HG03442 (cell line): Measurements from ENCODE around the gene RPLP2.

Experiments used
- ATAC-seq: cut with Tn5 transposase; IDR thresholded peaks from one replicate; pipeline ENCODE4 v1.9.1; 2021; ENCODE audit warnings: mild to moderate bottlenecking, moderate library complexity; ENCODE audit not compliant: unreplicated experiment

RPLP2 gene

DNA sequence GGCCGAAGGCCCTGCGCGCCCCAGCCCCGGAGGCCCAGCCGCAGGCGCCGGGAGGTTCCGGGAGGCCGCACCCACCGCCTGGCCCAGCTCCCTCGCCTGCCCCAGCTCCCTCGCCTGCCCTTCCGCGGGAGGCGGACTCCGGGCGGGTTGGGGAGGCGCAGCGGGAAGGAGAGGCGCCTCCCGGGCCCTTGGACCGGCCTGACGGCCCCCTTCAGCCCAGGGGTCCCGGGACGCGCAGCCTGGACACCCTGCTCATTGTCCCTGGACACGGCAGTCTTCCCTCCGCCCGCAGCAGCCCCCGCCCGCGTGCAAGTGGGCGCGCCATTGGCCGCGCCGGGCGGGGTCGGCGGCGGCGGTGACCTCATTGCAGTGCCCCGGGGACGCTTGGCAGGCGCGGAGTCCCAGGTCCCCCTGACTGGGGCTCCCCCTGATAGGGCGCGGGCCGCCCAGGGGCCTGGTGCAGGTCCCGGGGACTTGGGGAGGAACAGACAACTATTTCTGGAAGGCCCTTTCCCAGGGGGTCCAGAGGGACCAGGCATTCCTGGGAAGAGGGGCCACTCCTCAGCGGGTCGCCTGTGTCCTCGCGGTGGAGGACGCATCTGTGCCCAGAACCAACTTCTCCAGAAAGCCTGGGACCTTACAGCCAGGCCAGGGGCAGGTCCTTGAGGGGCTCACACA, 23.5 kb downstream of the RPLP2 start:
- ATAC-seq = peak; percentile 18

DNA sequence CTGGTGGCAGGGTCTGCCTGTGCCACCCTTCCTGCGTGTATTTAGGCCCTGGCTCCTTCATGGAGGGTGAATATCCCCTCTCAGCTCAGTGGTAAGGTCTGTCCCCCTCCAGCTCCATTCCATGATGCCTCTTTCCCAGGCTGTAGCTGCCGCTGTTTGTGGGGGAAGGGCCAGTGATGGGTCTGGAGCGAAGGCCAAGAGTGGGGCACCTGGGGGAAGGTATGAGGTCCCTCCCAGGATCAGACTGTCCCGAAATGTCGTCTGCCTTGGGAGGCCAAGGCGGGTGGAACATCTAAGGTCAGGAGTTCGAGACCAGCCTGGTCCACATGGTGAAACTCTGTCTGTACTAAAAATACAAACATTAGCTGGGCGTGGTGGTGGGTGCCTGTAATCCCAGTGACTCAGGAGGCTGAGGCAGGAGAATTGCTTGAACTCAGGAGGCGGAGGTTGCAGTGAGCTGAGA, 24.1 kb downstream of the RPLP2 start:
- ATAC-seq = no peak

DNA sequence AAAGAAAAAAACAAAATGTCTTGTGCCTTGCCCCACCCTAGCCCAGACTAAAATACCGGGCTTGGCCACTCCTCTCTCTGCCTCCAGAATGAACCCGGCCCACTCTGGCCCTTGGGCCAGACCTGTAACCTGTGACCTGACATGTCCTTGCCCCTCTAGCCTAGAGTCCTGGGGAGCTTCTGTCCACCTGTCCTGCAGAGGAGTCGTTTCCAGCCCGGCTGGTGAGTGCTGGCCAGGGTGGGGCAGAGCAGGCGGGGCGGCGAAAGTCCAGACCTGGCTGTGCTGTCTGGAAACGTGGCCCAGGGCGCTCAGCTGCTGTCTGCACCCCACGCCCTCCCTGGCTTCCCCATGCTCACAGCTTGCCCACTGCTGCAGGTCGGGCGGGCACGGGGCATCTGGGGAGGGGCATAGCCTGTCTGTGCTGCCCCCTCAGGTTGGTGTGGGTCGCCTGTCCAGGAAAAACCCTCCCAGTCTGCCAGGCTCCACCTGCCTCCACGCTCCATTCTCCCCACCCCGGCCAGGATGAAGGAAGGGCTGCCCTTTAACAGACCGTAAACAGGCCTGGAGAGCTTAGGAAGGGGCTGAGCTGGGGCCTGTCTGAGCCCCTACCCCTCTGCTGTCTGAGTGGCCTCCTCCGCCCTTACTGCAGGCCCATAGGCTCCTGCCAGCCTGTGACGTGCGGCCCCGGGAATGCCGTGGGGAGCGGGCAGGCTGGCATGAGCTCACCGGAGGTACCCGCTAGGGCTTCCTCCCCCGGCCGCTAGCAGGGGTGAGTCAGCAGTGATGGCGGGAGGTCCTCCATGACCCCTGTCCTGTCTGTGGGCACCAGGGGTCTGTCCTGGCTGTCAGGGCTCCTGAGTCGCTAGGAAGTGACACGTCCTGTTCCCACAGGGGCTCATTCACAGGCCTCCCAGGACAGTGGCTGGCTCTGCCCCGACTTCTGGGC, 24.9 kb downstream of the RPLP2 start:
- ATAC-seq = no peak

DNA sequence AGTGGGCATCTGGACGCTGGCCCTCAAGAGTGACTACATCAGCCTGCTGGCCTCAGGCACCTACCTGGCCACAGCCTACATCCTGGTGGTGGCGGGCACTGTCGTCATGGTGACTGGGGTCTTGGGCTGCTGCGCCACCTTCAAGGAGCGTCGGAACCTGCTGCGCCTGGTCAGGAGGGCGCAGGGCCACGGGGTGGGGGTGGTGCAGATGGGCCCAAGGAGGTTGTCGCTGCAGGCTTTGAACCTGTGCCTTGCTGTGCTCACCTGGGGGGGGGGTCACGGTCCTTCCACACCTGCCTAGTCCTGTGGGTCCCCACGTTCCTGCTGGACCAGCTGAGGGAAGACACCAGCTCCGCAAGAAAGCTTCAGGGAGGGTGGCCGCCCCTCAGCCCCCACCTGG, 26.5 kb downstream of the RPLP2 start:
- no peak for ATAC-seq

DNA sequence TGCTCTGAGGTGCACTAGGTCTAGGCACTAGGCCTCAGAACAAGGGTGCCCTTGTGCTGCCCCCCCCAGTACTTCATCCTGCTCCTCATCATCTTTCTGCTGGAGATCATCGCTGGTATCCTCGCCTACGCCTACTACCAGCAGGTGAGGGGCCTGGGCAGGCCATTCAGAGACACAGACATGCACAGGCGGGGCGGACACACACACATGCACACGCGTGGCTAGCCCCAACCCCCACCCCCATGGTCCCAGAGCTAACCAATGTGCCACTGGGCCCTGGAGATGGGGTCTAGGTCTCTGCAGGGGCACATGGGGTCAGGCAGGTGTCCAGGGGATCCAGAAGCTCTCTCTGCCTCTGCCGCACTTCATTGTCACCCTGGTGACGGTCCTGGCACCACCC, 26.9 kb downstream of the RPLP2 start:
- no peak for ATAC-seq

DNA sequence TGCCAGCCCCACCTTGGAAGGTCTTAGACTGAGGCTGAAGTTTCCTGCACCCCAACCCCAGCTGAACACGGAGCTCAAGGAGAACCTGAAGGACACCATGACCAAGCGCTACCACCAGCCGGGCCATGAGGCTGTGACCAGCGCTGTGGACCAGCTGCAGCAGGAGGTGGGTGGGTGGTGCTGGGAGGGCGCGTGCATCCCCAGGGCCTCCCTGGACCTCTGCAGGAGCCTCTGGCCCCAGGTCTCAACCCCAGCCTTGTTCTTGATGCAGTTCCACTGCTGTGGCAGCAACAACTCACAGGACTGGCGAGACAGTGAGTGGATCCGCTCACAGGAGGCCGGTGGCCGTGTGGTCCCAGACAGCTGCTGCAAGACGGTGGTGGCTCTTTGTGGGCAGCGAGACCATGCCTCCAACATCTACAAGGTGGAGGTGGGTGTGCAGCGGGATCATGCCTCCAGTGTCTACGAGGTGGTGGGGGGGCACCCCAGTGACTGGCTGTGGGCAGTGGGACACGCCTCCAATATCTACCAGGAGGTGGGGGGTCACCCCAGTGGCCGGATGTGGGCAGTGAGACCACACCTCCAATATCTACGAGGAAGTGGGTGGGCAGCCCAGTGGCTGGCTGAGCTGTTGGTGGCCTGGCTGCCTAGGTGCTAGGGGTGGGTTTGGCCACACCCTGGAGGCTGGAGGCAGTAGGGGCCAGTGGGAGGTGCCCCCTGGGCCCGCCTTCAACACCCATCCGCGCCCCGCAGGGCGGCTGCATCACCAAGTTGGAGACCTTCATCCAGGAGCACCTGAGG, 27.6 kb downstream of the RPLP2 start:
- no peak for ATAC-seq

DNA sequence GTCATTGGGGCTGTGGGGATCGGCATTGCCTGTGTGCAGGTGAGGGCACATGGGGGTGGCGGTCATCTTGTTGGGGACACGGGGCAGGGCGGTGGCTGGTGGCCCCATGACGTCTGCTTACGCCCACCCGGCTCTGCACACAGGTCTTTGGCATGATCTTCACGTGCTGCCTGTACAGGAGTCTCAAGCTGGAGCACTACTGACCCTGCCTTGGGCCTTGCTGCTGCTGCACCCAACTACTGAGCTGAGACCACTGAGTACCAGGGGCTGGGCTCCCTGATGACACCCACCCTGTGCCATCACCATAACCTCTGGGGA, 28.2 kb downstream of the RPLP2 start:
- ATAC-seq = no peak

DNA sequence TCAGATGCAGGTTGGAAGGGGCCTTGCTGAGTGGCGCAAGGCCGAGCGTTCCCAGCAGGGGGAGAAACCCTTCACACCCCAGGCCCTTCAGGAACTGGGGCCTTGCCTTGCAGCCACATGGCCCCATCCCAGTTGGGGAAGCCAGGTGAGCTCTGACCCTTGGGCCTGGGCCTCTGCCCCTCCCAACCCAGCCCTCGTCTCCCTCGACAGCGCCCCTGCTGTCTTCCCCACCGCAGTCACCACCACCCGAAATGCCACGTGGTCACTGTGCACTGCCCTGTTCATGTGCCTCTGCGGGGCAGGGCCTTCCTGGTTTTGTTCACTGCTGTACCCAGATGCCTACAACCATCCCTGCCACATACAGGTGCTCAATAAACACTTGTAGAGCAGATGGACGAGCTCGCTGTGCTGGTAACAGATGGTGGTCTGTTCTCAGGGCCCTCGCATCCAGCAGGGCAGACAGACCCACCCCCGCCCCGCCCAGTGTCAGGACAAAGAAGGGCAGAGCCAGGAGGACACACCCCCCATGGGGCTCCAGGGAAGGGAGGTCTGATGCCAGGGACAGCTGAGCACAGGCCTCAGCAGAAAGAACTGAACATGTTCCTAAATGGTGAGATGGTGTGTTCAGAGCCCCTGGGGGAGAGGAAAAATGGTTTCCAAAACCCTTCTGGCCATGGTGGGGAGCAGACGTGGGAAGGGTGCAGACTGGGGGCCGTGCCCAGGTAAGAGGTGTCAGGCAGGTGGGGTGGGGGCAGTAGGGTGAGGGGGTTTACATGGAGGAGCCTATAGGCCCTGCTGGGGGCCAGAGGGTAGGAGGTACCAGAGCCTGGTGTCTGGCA, 28.9 kb downstream of the RPLP2 start:
- ATAC-seq = no peak

DNA sequence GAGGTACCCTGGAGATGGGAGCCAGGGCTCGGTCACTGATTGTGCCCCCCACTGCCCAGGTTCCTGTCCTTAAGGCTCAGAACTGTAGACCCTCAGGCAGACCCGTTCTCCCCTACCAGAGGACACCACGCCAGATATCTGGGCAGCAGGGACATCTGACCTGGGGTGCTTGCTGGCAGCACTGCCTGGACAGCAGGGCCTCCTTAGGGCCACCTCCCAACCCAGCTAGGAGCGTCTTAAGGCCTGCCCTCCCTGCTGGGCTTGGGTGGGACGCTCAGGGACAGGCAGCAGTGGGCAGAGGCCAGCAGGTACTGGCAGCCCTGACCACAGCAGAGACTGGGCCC, 29.5 kb downstream of the RPLP2 start:
- ATAC-seq = no peak

DNA sequence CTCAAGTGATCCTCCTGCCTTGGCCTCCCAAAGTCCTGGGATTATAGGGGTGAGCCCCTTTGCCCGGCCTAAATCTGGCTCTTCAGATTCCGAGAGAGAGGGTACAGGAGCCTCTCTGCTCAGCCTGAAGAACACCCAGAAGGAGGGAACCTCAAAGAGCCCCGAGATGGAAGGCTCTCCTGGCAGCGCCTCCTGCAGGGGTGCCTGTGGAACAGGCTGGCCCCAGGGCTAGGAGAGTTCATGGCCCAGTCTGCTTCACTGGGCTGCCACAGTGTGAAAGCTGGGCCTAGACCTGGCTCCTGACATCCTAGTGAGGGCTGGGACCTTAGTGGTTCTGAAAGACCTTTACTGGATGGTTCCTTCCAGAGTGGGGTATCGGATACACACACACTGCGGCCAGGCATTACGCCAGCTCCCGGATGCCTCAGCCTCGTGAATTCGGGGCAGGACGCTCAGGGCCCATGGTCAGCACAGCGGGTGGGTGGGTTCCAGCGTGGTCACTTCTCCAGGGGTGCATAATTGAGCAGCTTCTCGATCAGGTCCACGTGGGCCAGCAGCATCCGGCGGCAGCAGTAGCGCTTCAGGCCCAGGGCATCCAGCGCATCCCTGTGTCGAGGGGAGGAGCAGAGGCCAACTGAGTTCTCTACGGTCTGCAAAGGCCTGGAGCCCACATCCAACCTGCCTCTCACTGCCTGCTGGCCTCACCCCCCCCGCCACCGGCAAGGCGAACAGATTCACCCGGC, 30.3 kb downstream of the RPLP2 start:
- ATAC-seq = no peak

DNA sequence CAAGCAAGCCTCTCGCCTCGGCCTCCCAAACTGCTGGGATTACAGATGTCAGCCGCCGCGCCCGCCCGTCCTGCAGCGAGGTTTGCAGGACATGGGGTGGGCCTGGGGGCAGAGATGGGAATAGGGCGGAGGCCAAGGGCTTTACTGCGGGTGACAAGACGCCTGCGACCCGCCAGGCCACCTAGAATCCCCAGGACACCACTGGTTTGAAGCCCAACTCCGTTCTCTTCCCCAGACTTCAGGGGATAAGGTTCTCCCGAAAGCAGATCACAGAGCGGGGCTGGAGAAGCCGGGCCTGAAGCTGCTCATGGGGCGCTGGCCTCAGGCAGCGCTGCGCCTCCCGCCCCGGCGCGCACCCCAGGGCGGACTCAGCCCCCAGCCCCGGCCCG, 32.2 kb downstream of the RPLP2 start:
- peak; percentile 18 for ATAC-seq

DNA sequence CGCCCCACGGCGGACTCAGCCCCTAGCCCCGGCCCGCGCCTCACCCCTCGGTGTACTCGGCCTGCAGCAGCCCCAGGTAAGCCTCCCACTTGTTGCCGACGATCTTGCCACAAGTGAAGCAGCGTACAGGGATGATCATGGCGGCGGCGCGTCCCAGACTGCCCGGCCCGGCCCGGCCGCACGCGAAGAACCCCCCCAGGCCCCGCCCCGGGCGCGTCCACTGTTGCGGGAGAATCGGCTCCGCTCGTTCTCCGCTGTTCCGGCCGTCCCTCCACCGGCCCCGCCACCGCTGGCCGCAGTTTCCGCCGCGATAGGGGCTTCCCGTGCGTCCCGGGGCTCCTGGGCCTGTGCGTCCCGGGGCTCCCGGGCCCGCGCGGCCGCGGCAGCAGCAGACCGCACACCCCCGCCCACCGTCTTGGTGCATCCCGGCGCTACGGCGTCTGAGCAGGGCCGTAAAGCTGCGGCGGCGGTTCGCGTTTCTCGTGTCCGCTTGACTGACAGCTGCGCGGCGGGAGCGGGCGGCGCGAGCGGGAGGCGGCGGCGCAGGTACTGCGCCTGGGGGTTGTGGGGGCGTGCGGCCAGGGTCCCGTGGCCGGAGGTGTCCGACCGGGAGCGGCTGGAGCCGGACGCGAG, 32.7 kb downstream of the RPLP2 start, which contains the start of the genes POLR2L and TSPAN4:
TSS of gene POLR2L (minus strand) at position 160 of the 633 bp plus-strand sequence. CDS start at position 139, 21 bp downstream.
TSS of gene TSPAN4 (plus strand) at position 483 of the 633 bp plus-strand sequence. CDS start 7,453 bp downstream, outside the sequence.
- ATAC-seq = peak; percentile 61

DNA sequence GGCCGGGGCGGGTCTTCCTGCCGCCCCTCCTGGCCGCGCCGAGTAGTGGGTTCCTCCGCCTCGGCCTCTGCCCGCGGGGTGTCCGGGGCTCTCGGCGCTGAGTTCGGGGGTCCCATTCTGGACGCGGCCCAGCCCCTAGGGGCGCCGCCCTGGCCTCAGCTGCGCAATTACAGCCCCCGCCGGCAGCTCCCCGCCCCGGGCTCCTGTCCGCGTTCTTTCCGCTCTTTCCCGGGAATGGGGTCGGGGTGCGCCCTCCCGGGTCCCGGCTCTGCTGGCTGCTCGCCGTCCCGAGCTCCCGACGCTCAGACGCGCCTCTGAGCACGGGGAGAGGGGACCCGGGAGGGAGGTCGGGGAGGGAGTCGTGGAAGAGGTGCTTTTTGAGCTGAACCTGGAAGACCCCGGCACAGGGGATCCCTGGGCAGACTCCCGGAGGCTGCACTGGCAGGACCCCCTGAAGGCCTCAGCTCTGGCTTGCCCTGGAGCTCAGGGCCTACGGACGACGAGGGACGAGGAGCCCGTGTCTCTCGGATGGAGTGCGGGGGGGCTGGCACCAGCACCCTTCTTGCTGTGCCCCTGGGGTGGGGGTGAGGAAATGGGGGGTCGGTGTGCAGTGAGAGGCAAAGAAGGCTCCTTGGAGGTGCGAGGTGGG, 33.4 kb downstream of the RPLP2 start:
- ATAC-seq = no peak

DNA sequence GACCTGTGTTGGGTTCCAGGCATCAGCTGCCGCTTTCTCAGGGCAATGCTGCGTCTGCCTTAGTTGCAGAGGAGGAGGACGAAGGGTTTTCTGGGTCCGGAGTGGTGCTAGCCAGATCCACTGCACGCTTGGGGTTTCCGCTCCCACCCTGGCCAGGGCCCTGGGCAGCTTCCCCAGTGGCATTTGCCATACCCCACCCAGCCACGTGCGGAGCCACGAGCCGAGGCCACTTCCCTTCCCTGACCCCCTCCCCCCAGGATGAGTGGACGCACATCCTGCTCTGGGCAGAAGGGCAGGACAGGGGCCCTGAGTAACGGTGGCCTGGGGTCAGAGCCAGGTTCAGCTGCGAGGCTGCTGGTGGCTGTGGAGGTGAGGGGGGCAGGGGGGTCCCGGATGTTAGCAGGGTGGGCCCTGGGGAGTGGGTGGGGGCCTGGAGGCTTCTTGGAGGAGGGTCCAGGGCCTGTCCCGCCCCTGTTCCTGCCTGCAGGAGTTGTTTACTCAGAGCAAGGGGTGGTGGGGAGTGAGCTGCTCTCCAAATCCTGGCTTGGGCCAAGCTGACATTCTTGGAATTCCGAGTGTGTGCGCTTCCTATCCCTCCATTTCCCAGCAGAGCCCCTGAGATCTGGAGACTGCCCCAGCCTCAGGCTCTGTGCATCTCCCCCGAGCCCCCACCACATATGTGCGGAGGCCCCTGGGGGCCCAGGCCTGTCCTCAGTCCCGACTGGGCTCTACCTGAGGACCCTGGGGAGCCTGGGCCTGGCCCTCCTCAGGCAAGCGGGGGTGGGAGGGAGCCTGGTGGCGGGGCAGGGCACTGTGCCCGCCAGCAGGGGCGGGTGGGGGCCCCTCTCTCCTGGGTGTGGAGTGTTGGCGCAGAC, 34.3 kb downstream of the RPLP2 start:
- no peak for ATAC-seq

DNA sequence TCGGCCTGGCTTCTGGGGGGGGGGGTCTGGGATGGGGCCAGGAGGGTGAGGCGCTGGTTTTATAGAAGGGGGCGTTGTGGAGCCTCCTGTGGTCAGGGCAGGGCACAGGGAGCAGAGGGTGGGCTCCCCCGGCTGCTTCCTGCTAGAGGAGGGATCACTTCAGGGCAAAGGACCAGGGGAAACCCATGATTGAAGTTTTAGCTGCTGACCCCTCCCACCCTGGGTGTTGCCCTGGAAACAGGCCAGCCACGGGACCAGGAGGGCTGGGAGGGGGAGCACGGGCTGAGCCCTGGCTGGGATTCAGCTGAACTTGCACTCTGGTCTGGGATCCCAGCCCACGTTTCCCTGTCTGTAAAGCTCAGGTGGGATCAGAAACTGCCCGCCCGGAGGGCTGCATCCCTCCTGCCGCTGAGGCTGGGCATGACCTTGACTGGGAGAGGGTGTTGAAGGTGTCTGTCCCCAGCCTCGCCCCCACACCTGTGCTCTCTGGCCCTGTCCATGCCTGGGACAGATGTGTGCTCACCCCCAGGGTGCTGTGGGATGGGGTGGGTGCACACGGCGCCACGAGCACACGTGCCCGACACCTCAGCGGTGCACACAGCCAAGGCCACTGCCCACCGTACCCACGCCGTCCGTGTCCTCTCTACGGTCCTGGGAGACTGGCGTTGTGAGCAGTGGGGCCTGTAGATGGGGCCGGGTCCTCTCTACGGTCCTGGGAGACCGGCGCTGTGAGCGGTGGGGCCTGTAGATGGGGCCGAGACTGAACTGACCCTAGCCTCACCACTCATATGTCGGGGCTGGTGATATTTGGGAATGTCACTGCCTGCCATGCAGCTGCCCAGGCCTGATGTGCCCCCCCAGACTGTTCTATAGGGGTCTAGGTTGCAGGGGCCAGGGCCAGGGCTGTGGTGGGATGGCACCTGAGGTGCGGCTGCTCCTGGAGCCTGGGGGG, 35.2 kb downstream of the RPLP2 start:
- no peak for ATAC-seq

DNA sequence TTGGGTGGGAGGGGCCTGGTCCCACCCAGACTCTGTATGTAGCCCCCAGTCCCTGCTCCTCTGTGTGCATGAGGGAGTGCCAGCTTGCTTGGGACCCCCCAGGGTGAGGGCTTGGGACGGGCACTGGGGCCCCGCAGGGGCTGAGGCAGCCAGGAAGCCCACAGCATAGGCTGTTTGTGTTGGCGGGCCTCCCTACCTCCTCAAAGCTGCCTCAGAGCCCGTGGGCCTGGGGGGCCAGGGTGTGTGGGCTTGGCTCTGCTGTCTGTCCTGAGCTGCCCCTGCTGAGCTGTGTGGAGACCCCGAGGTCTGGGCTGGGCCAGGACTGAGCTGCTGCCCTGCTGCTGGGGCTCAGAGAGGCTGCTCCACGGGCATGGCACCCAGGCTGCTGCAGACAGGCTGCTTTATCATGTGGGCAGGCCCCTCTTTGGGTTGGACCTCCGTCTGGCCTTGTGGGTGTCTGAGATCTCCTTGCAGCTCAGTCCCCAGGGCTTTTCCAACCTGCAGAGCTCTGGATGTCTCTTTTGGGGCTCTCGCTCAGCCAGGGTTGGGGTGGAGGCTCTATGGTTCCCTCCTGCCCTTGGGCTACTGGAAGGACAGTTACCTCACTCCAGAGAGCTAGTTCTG, 36.2 kb downstream of the RPLP2 start:
- no peak for ATAC-seq
